Stimulated activated CD8-positive, alpha-beta memory T cell treated with anti-CD3 and anti-CD28 coated beads, Interleukin-7, amount 100 ng/mL, for 24 hours (primary cell): ENCODE results near the gene OPN1SW.

ENCODE experiments used
- DNase-seq: peaks from one replicate; pipeline ENCODE4 v3.0.0-alpha.2; 2020; ENCODE audit warnings: low read depth

OPN1SW gene

GRCh38 chr7:128732521-128733277, 42.9 kb downstream of the OPN1SW start:
- DNase-seq = no peak

- no peak for DNase-seq
Observed at GRCh38 chr7:128731184-128731583, 44.4 kb downstream of the OPN1SW start.

- no peak for DNase-seq
Observed at GRCh38 chr7:128729494-128729893, 46.1 kb downstream of the OPN1SW start.

GRCh38 chr7:128728598-128728997, 47.0 kb downstream of the OPN1SW start:
- DNase-seq = no peak

GRCh38 chr7:128727239-128727638, 48.4 kb downstream of the OPN1SW start:
- DNase-seq = no peak

- DNase-seq = no peak
Observed at GRCh38 chr7:128726737-128727072, 48.9 kb downstream of the OPN1SW start.

GRCh38 chr7:128726059-128726736, 49.4 kb downstream of the OPN1SW start:
- DNase-seq = no peak

GRCh38 chr7:128725531-128725930, 50.1 kb downstream of the OPN1SW start:
- no peak for DNase-seq

- no peak for DNase-seq
Observed at GRCh38 chr7:128724743-128725142, 50.9 kb downstream of the OPN1SW start.
